Stimulated activated CD8-positive, alpha-beta memory T cell treated with anti-CD3 and anti-CD28 coated beads, Interleukin-4, amount 100 ng/mL, for 24 hours (primary cell): Measurements from ENCODE around the gene VAMP3.
"Not testable (repeated sequence)": the region's sequence is repeated elsewhere in the genome, so short reads cannot be mapped to it uniquely, and the experiment has no call there.

ENCODE experiments used
- DNase-seq: peaks from one replicate; pipeline ENCODE4 v3.0.0-alpha.2; 2020; ENCODE audit warnings: low read depth

Gene VAMP3

GRCh38 chr1:7768583-7768982, 2.5 kb upstream of the VAMP3 start:
- DNase-seq: no peak

- no peak for DNase-seq
These were observed 1.3 kb upstream of the VAMP3 start for GRCh38 chr1:7769673-7770412.

- DNase-seq: no peak
These were observed 463 bp upstream of the VAMP3 start for GRCh38 chr1:7770669-7770996.

GRCh38 chr1:7771823-7772299, 765 bp downstream of the VAMP3 start:
- DNase-seq: no peak

- DNase-seq: no peak
These were observed 6.5 kb downstream of the VAMP3 start for GRCh38 chr1:7777591-7777990.

- no peak for DNase-seq
These were observed 7.1 kb downstream of the VAMP3 start for GRCh38 chr1:7778133-7778628.

GRCh38 chr1:7780976-7781375, 9.9 kb downstream of the VAMP3 start:
- DNase-seq: no peak

GRCh38 chr1:7781501-7781900, 10.4 kb downstream of the VAMP3 start:
- DNase-seq: no peak

GRCh38 chr1:7781923-7782495, 10.9 kb downstream of the VAMP3 start:
- no peak for DNase-seq

- peak; percentile 15 for DNase-seq
These were observed 12.1 kb downstream of the VAMP3 start for GRCh38 chr1:7783178-7783711.

- DNase-seq: peak; percentile 85
These were observed 12.9 kb downstream of the VAMP3 start, which contains the start of gene PER3 for GRCh38 chr1:7783826-7784491. Gene PER3, plus strand, starts transcription at chr1:7784291. Its CDS starts 587 bp downstream, at chr1:7784878.

GRCh38 chr1:7784492-7785071, 13.5 kb downstream of the VAMP3 start:
- DNase-seq: no peak

- no peak for DNase-seq
These were observed 14.0 kb downstream of the VAMP3 start for GRCh38 chr1:7785108-7785507.

GRCh38 chr1:7786795-7787194, 15.7 kb downstream of the VAMP3 start:
- no peak for DNase-seq

- DNase-seq: no peak
These were observed 18.7 kb downstream of the VAMP3 start for GRCh38 chr1:7789828-7790227.

- not testable (repeated sequence) for DNase-seq
These were observed 19.9 kb downstream of the VAMP3 start for GRCh38 chr1:7791027-7791426.

- DNase-seq: no peak
These were observed 24.3 kb downstream of the VAMP3 start for GRCh38 chr1:7795406-7795805.

GRCh38 chr1:7805460-7805859, 34.4 kb downstream of the VAMP3 start:
- DNase-seq: no peak

GRCh38 chr1:7808253-7808844, 37.3 kb downstream of the VAMP3 start:
- DNase-seq: no peak

GRCh38 chr1:7809742-7810141, 38.6 kb downstream of the VAMP3 start:
- DNase-seq: no peak

GRCh38 chr1:7810395-7810794, 39.3 kb downstream of the VAMP3 start:
- peak; percentile 8 for DNase-seq

- DNase-seq: no peak
These were observed 40.4 kb downstream of the VAMP3 start for GRCh38 chr1:7811476-7811875.
